ENCODE measurements around the gene GSTP1. TPM values are rescaled to one million over a fixed set of nuclear protein-coding genes. Genes with fewer than 3 reads are reported as not detected.
"Not testable (repeated sequence)": the region's sequence is repeated elsewhere in the genome, so short reads cannot be mapped to it uniquely, and the experiment has no call there.

GSTP1 gene
- total RNA-seq, 1 donor from 2014 or later, result 293 TPM

DNA sequence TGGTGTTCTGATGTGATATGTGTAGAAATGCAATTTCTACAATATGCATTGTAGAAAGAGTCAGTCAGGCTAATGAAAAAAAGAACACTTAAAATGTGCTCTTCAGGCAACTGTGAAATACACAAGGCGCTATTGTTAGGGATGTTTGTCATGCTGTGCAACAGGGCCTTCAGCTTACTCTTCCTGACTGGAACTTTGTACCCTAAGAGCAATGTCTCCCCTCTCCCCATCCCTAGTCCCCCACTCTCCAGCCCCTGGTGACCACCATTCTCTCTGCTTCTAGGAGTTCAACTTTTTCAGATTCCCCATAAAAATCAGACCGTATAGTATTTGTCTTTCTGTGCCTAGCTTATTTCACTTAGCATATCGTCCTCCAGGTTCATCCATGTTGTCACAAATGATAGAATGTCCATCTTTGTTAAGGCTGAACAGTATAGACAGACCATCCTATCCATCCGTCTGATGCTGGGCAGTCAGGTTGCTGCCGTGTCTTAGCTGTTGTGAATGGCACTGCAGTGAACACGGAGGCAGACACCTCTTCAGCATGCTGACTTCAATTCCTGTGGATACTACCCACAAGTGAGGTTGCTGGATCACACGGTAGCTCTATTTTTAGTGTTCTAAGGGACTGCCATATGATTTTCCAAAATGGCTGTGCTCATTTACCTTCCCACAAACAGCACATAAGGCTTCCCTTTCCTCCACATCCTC is 33.8 kb downstream of the GSTP1 start:
- H3K27ac ChIP-seq (ENCODE audit: low read depth, low read length), result no peak overlapping the region
- no peak overlapping the region for H3K9ac ChIP-seq (ENCODE audit: low read depth in 1 of 3, low read length in 3 of 3)
- no peak overlapping the region for H3K4me3 ChIP-seq (ENCODE audit: low read length in 3 of 3)
- no peaks in the 10 kb centered on the region for H3K9me3 ChIP-seq (ENCODE audit: control insufficient read depth in 3 of 3, low read length in 3 of 3)
- peaks cover 7 to 28% (median 10%) of the 10 kb centered on the region in 3 donors for H3K4me1 ChIP-seq (ENCODE audit: control insufficient read depth in 3 of 3, insufficient read depth in 3 of 3, low read length in 3 of 3)
- peaks cover 11 to 21% (median 19%) of the 10 kb centered on the region in 3 donors for H3K27me3 ChIP-seq (ENCODE audit: control insufficient read depth in 3 of 3, insufficient read depth in 3 of 3, low read length in 3 of 3)
- H3K36me3 ChIP-seq (ENCODE audit: control insufficient read depth in 3 of 3, insufficient read depth in 3 of 3, low read length in 3 of 3), result peaks cover 3 to 11% (median 5%) of the 10 kb centered on the region in 3 donors

DNA sequence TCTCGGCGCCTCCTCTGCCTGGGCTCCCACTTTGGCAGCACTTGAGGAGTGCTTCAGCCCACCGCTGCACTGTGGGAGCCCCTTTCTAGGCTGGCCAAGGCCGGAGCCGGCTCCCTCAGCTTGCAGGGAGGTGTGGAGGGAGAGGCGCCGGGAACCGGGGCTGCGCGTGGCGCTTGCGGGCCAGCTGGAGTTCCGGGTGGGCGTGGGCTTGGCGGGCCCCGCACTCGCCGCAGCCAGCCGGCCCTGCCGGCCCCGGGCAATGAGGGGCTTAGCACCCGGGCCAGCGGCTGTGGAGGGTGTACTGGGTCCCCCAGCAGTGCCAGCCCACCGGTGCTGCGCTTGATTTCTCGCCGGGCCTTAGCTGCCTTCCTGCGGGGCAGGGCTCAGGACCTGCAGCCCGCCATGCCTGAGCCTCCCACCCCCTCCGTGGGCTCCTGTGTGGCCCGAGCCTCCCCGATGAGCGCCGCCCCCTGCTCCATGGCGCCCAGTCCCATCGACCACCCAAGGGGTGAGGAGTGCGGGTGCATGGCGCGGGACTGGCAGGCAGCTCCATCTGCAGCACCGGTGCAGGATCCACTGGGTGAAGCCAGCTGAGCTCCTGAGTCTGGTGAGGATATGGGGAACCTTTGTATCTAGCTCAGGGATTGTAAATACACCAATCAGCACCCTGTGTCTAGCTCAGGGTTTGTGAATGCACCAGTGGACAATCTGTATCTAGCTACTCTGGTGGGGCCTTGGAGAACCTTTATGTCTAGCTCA is 35.5 kb downstream of the GSTP1 start:
- H3K4me3 ChIP-seq (ENCODE audit: low read length in 3 of 3); H3K36me3 ChIP-seq (ENCODE audit: control insufficient read depth in 3 of 3, insufficient read depth in 3 of 3, low read length in 3 of 3); H3K9ac ChIP-seq (ENCODE audit: low read depth in 1 of 3, low read length in 3 of 3); H3K9me3 ChIP-seq (ENCODE audit: control insufficient read depth in 3 of 3, low read length in 3 of 3); H3K27ac ChIP-seq (ENCODE audit: low read depth, low read length): not testable (repeated sequence)
- Histone ChIP-seq H3K4me1 (ENCODE audit: control insufficient read depth in 3 of 3, insufficient read depth in 3 of 3, low read length in 3 of 3) (peaks cover 2 to 23% (median 5%) of the 10 kb centered on the region in 3 donors), H3K27me3 (ENCODE audit: control insufficient read depth in 3 of 3, insufficient read depth in 3 of 3, low read length in 3 of 3) (peaks cover 11 to 21% (median 19%) of the 10 kb centered on the region in 3 donors)

DNA sequence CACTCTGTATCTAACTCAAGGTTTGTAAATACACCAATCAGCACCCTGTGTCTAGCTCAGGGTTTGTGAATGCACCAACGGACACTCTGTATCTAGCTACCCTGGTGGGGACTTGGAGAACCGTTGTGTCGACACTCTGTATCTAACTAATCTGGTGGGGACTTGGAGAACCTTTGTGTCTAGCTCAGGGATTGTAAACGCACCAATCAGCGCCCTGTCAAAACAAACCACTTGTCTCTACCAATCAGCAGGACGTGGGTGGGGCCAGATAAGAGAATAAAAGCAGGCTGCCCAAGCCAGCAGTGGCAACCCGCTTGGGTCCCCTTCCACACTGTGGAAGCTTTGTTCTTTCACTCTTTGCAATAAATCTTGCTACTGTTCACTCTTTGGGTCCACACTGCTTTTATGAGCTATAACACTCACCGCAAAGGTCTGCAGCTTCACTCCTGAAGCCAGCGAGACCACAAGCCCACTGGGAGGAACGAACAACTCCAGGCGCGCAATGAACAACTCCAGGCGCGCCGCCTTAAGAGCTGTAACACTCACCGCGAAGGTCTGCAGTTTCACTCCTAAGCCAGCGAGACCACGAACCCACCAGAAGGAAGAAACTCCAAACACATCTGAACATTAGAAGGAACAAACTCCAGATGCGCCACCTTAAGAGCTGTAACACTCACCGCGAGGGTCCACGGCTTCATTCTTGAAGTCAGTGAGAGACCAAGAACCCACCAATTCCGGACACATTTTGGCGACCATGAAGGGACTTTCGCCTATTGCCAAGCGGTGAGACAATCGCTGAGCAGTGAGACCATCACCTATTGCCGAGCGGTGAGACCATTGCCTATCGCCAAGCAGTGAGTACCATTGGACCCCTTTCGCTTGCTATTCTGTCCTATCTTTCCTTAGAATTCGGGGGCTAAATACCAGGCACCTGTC is 36.3 kb downstream of the GSTP1 start:
- Histone ChIP-seq H3K27me3 (ENCODE audit: control insufficient read depth in 3 of 3, insufficient read depth in 3 of 3, low read length in 3 of 3) (peaks cover 10 to 15% (median 14%) of the 10 kb centered on the region in 3 donors), H3K4me1 (ENCODE audit: control insufficient read depth in 3 of 3, insufficient read depth in 3 of 3, low read length in 3 of 3) (peaks cover 0 to 17% (median 0%) of the 10 kb centered on the region in 3 donors)
- H3K36me3 ChIP-seq (ENCODE audit: control insufficient read depth in 3 of 3, insufficient read depth in 3 of 3, low read length in 3 of 3); H3K4me3 ChIP-seq (ENCODE audit: low read length in 3 of 3); H3K9ac ChIP-seq (ENCODE audit: low read depth in 1 of 3, low read length in 3 of 3); H3K9me3 ChIP-seq (ENCODE audit: control insufficient read depth in 3 of 3, low read length in 3 of 3); H3K27ac ChIP-seq (ENCODE audit: low read depth, low read length): not testable (repeated sequence)

DNA sequence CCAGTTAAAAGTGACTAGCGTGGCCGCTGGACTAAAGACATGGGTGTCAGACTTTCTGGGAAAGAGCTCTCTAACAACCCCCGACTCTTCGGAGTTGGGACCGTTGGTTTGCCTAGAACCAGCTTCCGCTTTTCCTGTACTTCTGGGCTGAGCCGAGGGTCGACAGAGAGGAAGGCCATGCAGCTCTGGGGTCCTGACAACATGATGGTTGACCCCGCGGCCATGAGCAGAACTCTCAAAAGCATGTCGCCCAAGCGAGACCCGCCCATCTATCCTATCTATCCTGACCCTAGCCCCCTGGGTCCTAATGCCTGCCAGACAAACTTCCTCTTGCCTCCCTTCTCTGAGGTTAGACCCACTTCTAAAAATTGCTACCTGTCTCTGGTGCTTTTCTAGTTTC is 37.0 kb downstream of the GSTP1 start:
- not testable (repeated sequence) for H3K9me3 ChIP-seq (ENCODE audit: control insufficient read depth in 3 of 3, low read length in 3 of 3); H3K9ac ChIP-seq (ENCODE audit: low read depth in 1 of 3, low read length in 3 of 3)

DNA sequence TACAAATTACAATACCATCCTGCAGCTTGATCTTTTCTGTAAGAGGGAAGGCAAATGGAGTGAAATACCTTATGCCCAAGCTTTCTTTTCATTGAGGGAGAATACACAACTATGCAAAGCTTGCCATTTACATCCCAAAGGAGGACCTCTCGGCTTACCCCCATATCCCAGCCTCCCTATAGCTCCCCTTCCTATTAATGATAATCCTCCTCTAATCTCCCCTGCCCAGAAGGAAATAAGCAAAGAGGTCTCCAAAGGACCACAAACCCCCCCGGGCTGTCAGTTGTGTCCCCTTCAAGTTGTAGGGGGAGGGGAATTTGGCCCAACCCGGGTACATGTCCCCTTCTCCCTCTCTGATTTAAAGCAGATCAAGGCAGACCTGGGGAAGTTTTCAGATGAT is 38.3 kb downstream of the GSTP1 start:
- not testable (repeated sequence) for H3K4me1 ChIP-seq (ENCODE audit: control insufficient read depth in 3 of 3, insufficient read depth in 3 of 3, low read length in 3 of 3); H3K4me3 ChIP-seq (ENCODE audit: low read length in 3 of 3); H3K9ac ChIP-seq (ENCODE audit: low read depth in 1 of 3, low read length in 3 of 3); H3K27me3 ChIP-seq (ENCODE audit: control insufficient read depth in 3 of 3, insufficient read depth in 3 of 3, low read length in 3 of 3); H3K36me3 ChIP-seq (ENCODE audit: control insufficient read depth in 3 of 3, insufficient read depth in 3 of 3, low read length in 3 of 3); H3K27ac ChIP-seq (ENCODE audit: low read depth, low read length); H3K9me3 ChIP-seq (ENCODE audit: control insufficient read depth in 3 of 3, low read length in 3 of 3)

More for the DNA sequence above, 37.0 kb downstream of the GSTP1 start:
- not testable (repeated sequence) for H3K4me3 ChIP-seq (ENCODE audit: low read length in 3 of 3); H3K27me3 ChIP-seq (ENCODE audit: control insufficient read depth in 3 of 3, insufficient read depth in 3 of 3, low read length in 3 of 3); H3K27ac ChIP-seq (ENCODE audit: low read depth, low read length); H3K36me3 ChIP-seq (ENCODE audit: control insufficient read depth in 3 of 3, insufficient read depth in 3 of 3, low read length in 3 of 3)
- H3K4me1 ChIP-seq (ENCODE audit: control insufficient read depth in 3 of 3, insufficient read depth in 3 of 3, low read length in 3 of 3), result peaks cover 0 to 10% (median 0%) of the 10 kb centered on the region in 3 donors

DNA sequence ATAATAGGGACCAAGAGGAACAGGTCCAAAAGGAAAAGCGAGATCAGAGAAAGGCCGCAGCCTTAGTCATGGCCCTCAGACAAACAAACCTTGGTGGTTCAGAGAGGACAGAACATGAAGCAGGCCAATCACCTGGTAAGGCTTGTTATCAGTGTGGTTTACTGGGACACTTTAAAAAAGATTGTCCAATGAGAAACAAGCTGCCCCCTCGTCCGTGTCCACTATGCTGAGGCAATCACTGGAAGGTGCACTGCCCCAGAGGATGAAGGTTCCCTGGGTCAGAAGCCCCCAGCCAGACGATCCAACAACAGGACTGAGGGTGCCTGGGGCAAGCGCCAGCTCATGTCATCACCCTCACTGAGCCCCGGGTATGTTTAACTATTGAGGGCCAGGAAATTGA is 39.3 kb downstream of the GSTP1 start:
- H3K27me3 ChIP-seq (ENCODE audit: control insufficient read depth in 3 of 3, insufficient read depth in 3 of 3, low read length in 3 of 3); H3K4me3 ChIP-seq (ENCODE audit: low read length in 3 of 3); H3K9ac ChIP-seq (ENCODE audit: low read depth in 1 of 3, low read length in 3 of 3); H3K27ac ChIP-seq (ENCODE audit: low read depth, low read length); H3K9me3 ChIP-seq (ENCODE audit: control insufficient read depth in 3 of 3, low read length in 3 of 3); H3K36me3 ChIP-seq (ENCODE audit: control insufficient read depth in 3 of 3, insufficient read depth in 3 of 3, low read length in 3 of 3); H3K4me1 ChIP-seq (ENCODE audit: control insufficient read depth in 3 of 3, insufficient read depth in 3 of 3, low read length in 3 of 3): not testable (repeated sequence)

DNA sequence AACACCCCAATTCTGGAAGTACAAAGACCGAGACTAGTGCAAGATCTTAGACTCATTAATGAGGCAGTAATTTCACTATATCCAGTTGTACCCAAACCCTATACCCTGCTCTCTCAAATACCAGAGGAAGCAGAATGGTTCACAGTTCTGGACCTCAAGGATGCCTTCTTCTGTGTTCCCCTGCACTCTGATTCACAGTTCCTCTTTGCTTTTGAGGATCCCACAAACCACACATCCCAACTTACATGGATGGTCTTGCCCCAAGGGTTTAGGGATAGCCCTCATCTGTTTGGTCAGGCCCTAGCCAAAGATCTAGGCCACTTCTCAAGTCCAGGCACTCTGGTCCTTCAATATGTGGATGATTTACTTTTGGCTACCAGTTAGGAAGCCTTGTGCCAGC is 40.2 kb downstream of the GSTP1 start:
- not testable (repeated sequence) for H3K27me3 ChIP-seq (ENCODE audit: control insufficient read depth in 3 of 3, insufficient read depth in 3 of 3, low read length in 3 of 3); H3K36me3 ChIP-seq (ENCODE audit: control insufficient read depth in 3 of 3, insufficient read depth in 3 of 3, low read length in 3 of 3); H3K4me1 ChIP-seq (ENCODE audit: control insufficient read depth in 3 of 3, insufficient read depth in 3 of 3, low read length in 3 of 3); H3K4me3 ChIP-seq (ENCODE audit: low read length in 3 of 3); H3K9me3 ChIP-seq (ENCODE audit: control insufficient read depth in 3 of 3, low read length in 3 of 3); H3K27ac ChIP-seq (ENCODE audit: low read depth, low read length); H3K9ac ChIP-seq (ENCODE audit: low read depth in 1 of 3, low read length in 3 of 3)

DNA sequence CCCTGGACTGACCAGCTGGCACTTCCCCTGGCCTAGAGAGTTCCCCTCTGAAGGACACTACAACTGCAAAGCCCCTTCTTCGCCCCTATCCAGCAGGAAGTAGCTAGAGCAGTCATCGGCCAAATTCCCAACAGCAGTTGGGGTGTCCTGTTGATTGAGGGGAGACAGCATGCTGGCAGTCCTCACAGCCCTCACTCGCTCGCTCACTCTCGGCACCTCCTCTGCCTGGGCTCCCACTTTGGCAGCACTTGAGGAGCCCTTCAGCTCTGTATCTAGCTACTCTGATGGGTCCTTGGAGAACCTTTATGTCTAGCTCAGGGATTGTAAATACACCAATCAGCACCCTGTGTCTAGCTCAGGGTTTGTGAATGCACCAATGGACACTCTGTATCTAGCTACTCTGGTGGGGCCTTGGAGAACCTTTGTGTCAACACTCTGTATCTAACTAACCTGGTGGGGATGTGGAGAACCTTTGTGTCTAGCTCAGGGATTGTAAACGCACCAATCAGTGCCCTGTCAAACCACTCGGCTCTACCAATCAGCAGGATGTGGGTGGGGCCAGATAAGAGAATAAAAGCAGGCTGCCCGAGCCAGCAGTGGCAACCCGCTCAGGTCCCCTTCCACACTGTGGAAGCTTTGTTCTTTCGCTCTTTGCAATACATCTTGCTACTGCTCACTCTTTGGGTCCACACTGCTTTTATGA is 42.7 kb downstream of the GSTP1 start:
- H3K9me3 ChIP-seq (ENCODE audit: control insufficient read depth in 3 of 3, low read length in 3 of 3); H3K27ac ChIP-seq (ENCODE audit: low read depth, low read length); H3K27me3 ChIP-seq (ENCODE audit: control insufficient read depth in 3 of 3, insufficient read depth in 3 of 3, low read length in 3 of 3); H3K36me3 ChIP-seq (ENCODE audit: control insufficient read depth in 3 of 3, insufficient read depth in 3 of 3, low read length in 3 of 3); H3K4me3 ChIP-seq (ENCODE audit: low read length in 3 of 3); H3K9ac ChIP-seq (ENCODE audit: low read depth in 1 of 3, low read length in 3 of 3): not testable (repeated sequence)
- peaks cover 11 to 24% (median 16%) of the 10 kb centered on the region in 3 donors for H3K4me1 ChIP-seq (ENCODE audit: control insufficient read depth in 3 of 3, insufficient read depth in 3 of 3, low read length in 3 of 3)

DNA sequence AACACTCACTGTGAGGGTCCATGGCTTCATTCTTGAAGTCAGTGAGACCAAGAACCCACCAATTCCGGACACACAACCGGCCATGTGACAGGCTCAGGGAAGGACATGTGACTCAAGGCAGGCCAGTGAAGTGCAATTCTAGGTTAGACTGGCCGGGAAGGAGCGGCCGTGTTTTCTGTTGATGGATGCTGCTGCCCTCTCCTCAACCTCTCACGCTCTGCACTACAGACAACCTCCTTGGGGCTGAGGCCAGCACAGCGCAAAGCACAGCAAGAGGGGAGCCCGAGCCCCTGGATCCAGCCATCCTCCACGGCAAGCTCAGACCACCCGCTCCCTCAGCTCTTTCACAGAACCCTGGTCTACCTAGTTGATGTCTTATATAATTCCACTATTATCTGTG is 43.4 kb downstream of the GSTP1 start:
- no peak overlapping the region for H3K27ac ChIP-seq (ENCODE audit: low read depth, low read length)

More for the DNA sequence above, 43.4 kb downstream of the GSTP1 start:
- no peaks in the 10 kb centered on the region for H3K9me3 ChIP-seq (ENCODE audit: control insufficient read depth in 3 of 3, low read length in 3 of 3)
- H3K4me3 ChIP-seq (ENCODE audit: low read length in 3 of 3), result no peak overlapping the region
- peaks cover 11 to 24% (median 16%) of the 10 kb centered on the region in 3 donors for H3K4me1 ChIP-seq (ENCODE audit: control insufficient read depth in 3 of 3, insufficient read depth in 3 of 3, low read length in 3 of 3)
- no peak overlapping the region for H3K9ac ChIP-seq (ENCODE audit: low read depth in 1 of 3, low read length in 3 of 3)
- H3K27me3 ChIP-seq (ENCODE audit: control insufficient read depth in 3 of 3, insufficient read depth in 3 of 3, low read length in 3 of 3), result no peaks in the 10 kb centered on the region
- no peaks in the 10 kb centered on the region for H3K36me3 ChIP-seq (ENCODE audit: control insufficient read depth in 3 of 3, insufficient read depth in 3 of 3, low read length in 3 of 3)

All from skeletal muscle tissue (tissue), 4 donors.